ENCODE measurements around the gene LBH.

- TF ChIP-seq CTCF (conservative IDR thresholded peaks at IDR 0.05) (no peak), ZFX (IDR thresholded peaks at IDR 0.05) (no peak)
These were observed 23.7 kb downstream of the LBH start for GRCh38 chr2:30255026-30255425.

All from C4-2B (cell line).